Erythroblast (primary cell): ENCODE measurements around the gene GNA12.

Source experiments
- GATA1 ChIP-seq: IDR thresholded peaks from 2 replicates; pipeline ENCODE4 v1.6.1; 2011; ENCODE audit warnings: low read depth, mild to moderate bottlenecking, control low read depth, low read length, moderate library complexity
- POLR2A ChIP-seq: IDR thresholded peaks from 2 replicates; pipeline ENCODE4 v1.6.1; 2011; ENCODE audit warnings: mild to moderate bottlenecking, low read length

- TF ChIP-seq POLR2A = no peak
- no peak for TF ChIP-seq GATA1
Measured at GRCh38 chr7:2735744-2736143, 108.4 kb downstream of the GNA12 start.
